GM15510 (cell line): ENCODE results near the gene IL15RA.

ENCODE experiments used
- POLR2A ChIP-seq: IDR thresholded peaks from 3 replicates; pipeline ENCODE4 v1.6.1; 2011; ENCODE audit warnings: borderline replicate concordance; ENCODE audit not compliant: insufficient read length; ENCODE audit errors: extremely low read depth

IL15RA gene

DNA sequence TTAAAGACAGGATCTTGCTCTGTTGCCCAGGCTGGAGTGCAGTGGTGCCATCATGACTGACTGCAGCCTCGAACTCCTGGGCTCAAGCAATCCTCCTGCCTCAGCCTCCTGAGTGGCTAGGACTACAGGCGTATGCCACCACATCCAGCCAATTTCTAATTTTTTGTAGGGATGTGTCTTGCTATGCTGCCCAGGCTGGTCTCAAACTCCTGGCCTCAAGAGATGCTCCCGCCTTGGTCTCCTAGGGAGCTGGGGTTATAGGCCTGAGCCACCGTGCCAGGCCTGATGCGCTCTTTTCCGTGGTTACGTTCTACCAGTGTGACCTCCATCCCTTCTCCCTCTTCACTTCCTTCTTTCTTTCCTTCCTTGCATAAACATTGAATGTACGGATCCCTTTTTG lies 34.2 kb upstream of the IL15RA start:
- no peak for TF ChIP-seq POLR2A

DNA sequence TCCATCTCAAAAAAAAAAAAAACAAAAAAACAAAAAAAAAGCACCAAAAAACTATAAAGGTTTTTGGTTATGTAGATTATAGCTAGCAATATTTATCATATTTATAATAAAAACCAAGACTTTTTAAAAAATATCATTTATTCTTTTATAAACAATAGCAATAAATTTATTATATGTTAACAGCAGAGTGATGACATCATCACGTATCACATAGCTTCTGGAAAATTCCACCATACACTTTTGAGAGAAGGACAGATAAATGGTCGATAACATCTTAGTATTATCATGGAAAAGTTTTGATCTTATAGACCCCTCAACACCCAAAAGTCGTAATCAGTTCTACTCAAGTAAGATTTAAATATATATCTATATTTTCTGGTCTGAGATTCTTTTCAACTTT lies 33.2 kb upstream of the IL15RA start:
- TF ChIP-seq POLR2A, result no peak

DNA sequence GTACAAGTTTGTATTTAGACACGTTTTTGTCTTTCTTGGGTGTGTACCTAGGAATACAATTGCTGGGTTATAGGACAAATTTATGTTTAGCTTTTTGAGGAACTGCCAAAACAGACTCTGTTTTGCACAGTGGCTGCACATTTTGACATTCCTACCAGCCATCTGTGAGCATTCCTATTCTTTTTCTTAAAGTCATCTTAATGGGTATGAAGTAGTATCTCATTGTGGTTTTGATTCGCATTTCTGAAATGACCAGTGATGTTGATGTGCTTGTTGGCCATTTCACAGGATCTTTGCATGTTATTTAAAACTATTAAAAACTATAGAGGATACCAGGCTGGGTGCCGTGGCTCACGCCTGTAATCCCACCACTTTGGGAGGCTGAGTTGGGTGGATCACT lies 32.6 kb upstream of the IL15RA start:
- no peak for TF ChIP-seq POLR2A

DNA sequence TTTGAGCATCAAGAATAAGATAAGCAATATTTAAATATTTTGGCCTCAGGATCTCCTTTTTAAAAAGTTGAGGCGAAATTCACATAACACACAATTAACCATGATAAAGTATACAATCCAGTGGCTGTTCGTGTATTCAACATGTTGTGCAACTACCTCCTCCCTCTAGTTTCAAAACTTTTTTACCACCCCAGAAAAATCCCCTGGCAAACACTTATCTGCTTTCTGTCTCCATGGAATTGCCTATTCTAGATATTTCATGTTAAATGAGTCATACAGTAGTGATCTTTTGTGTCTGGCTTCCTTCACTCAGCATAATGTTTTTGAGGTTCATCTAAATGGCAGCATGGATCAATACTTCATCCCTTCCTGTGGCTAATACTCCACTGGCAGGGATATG lies 31.8 kb upstream of the IL15RA start:
- TF ChIP-seq POLR2A, result no peak

DNA sequence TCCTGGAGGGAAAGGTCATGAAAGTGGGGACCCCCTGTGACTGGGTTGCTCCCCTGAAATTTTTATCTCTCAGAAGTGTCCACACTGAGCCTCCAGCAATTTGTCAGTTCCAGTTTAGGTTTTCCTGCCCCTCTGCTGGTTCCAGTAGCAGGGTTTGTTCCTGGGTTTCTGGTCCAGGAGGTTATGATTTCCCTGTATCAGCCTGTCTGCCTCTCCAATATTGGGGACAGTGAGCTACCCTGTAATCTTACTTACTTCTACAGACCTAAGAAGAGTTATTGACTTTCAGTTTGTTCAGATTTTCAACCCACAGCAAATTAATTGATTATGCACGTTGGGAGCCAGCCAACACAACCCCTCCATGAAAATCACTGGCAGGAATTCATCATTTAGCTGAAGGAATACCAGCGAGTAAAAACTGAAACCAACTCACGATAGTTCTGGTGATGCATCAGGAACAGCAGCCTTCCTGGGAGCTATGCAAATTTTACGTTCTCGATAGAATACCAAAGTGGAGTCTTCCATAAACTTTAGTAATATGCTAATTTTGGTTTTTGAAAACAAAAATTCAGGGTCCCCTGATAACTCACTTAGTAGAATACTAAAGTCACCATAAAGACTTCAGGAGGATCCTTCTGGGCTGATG lies 31.3 kb upstream of the IL15RA start:
- TF ChIP-seq POLR2A, result no peak

DNA sequence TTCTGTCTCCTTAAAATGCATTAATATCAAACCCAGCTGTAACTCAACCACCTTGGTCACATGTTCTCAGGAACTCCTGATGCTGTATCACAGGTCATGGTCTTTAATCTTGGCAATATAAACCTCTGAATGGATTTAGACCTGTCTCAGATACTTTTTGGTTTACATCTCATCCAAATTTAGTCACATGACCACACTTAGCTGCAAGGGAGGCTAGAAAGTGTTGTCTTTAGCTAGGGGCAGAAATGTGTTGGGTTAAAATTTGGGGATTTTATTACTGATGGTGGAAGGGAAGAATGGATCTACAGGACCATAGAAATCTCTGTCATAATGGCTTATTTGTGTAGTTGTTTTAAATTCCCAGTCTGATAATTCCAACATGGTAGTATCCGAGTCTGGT lies 29.6 kb upstream of the IL15RA start:
- no peak for TF ChIP-seq POLR2A

DNA sequence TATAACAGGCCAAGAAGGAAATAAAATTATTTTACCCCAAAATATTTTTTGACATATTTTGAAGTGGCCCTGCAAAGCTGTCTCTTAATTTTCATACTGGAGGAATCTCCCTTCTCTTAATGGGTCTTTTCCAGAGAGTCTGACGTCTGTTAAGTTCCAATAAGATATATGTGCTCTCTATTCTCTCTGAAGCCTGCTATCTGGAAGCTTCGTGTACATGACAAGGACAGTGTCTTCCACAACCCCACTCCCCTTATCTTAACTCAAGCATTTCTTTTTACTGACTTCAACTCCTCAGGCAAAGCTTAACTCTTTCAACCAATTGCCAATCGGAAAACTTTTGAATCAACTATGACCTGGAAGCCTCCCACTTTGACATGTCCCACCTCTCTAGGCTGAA lies 29.2 kb upstream of the IL15RA start:
- TF ChIP-seq POLR2A, result no peak

DNA sequence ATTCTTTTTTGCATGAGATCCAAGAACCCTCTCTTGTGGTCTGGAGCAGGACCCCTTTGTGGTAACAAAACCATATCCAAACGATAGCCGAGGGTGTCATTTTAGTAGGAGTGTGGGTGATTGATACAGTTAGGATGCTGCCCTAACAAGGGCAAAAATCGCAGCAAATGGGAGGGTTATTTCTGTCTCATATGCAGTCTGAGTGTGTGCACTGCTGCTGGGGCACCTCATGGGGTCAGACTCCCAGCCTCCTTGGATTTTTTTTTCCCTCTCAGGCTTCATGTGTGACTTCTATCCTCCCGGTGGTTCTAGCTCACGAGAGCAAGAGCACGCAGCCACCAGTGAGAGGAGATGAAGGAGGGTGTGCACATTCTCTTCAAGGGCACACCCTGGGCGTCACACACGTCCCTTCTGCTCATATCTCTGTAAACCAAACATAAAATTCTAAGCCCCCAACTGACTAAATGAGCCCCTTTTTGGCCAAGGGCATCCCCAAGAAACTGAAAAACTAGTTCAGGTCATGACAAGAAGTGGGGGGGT lies 28.6 kb upstream of the IL15RA start:
- TF ChIP-seq POLR2A, result no peak

DNA sequence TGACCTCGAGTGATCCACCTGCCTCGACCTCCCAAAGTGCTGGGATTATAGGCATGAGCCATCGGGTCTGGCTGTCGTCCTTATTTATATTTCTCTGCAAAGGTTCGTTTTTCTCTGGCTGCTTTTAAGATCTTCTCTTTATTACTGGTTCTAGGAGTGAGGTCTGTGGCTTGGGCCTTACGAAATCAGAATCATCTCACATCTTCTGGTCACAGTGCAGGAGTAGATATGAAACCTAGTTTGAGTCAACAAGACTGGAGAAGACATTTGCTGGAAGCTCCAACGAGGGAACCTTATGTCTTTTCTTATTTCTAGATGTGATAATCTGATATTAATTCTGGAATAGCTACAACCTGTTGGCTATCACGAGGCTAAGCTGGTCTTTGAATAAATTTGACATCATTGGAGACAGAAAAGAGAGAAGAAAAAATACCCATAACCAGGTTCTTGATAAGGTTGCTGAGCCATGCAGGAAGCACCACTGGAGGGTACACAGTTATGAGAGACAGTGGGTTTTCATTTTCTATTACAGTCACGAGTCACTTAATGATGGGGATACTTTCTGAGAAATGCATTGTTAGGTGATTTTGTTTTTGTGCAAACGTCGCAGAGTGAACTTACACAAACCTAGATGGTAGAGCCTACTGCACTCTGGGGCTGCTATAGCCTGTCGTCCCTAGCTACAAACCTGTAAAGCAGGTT lies 25.6 kb upstream of the IL15RA start:
- no peak for TF ChIP-seq POLR2A

DNA sequence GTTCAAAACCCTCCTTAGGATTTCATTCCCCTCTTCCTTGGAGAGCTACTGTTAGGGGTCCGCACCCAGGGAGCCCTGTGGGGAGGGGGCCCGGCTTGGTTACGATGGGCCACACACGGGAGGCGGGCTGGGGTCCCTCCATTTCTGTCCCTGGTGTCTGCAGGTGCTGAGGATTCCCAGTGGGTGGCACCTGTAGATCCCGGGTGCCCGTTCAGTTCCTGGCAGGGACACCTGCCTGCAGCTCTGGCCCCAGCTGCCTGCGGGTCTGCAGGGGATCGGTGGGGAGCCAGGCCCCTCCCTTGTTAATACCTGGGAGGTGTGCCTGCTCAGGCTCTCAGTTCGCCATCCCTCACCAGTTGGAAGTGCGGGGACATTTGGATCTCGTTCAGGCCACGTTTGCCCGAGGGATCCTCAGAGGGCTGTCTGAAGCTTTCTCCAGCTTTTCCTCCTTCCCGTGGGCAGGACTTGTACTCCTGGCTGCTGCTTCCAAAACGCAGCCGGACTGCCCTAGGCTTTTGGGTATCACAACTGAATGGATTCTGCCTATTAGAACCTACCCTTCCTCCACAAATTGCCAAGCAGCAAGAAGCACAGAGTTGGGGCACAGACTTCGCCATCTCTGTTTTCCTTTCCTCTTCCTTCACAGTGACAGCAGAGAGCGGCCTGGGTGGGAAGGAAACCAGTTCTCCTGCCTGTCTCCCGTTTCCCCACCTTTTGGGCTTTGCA lies 22.3 kb upstream of the IL15RA start:
- no peak for TF ChIP-seq POLR2A

DNA sequence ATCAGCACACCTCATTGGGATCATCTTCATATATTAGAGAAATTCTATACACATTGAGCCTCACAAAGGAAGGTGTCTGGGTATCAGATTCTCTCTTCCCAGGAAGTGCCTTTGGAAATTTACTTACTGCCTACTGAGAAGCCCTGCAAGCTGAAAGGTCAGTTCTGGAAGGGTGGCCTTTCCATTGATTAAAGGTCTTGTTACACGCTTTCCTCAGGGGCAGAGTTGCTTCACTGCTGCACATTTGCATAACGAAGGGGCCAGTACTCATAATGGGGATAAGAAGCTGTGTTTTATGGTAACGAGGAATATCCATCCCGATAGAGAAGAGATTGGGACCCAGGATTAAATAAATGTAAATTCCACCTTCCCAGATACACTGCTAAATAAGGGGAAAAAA lies 19.4 kb upstream of the IL15RA start:
- no peak for TF ChIP-seq POLR2A

DNA sequence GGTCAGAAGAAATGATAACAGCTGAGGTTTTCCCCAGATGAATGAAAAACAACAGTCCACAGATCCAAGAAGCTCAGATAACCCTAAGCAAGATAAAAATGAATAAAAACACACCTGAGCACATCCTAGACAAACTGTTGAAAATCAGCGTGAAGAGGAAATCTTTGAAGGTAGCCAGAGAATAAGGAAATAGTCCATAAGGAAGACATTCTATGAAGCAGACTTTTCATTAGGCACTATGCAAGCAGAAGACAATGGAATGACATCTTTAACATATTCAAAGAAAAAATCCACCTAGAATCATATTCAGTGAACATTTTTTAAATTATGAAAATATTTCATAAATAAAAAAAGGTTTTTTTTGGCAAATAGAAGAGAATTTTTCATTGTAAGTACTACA lies 15.1 kb upstream of the IL15RA start:
- TF ChIP-seq POLR2A, result no peak

DNA sequence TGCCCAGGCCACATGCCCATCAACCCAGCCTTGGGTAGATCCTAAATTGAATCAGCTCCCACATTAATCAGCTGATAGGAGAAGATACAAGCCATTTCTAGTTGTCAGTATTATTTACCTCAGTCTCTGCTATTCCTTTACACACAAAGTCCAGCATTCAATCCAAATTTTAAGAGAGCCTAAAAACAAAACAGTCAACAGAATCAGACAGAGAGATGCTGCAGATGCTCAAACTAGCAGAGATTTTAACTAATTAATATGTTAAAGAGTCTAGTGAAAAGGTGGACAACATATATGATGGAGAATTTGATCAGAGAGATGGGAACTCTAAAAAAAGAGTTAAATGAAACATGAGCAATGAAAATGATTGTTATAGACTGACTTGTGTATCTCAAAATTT lies 14.4 kb upstream of the IL15RA start:
- TF ChIP-seq POLR2A, result no peak

DNA sequence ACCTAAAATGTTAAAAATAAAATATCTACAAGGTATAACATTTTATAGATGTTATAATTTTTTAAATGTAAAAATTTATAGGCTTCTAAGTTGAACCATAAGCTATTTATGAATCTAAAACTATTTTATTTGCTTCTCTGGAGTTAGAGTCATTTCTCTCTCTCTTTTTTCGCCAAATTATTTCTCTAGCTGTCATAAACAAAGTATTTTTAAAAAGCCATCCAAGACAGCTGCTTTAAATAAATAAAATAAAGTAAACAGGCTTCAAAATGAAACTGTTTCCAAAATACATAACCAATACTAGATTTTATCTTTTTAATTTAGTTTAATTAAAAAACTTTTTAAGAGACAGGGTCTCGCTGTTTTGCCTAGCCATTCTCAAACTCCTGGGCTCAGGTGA lies 12.4 kb upstream of the IL15RA start:
- no peak for TF ChIP-seq POLR2A

DNA sequence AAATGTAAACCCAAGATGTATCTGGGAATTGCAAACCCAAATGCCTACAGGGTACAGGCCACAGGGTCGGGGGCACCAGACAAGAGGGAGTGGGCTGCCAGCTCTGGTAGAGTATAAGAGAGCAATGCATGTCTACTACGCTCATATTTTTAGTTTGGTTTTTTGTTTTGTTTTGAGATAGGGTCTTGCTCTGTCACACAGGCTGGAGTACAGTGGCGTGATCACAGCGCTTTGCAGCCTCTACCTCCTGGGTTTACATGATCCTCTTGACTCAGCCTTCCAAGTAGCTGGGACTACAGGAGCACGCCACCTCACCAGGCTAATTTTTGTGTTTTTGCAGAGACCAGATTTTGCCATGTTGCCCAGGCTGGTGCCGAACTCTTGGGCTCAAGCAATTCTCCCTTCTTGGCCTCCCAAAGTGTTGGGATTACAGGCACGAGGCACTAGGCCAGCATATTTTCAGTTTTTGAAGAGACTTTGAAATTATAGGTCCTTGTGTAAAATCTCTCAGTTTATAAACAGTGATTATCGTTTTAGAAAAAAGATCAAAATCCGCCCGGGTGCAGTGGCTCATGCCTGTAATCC lies 11.1 kb upstream of the IL15RA start:
- no peak for TF ChIP-seq POLR2A

DNA sequence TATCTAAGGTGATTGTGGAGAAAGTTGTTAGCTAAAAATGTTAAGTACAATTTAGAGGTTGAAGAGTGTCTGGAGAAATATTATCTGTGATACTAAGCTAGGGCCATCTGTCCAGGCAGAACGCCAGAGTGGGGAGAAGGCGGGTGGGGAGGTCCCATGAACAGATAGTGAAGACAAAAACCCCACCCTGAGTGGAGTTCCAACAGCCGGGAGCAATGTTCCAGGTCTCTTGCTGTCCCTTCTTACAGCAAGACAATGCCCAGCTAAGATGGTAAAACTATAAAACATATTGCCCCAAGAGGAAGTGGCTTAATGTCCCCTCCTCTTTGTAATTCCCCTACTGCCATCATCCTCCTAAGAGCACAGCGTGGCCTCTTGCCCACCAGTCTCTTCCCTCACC lies 10.4 kb upstream of the IL15RA start:
- TF ChIP-seq POLR2A, result no peak

DNA sequence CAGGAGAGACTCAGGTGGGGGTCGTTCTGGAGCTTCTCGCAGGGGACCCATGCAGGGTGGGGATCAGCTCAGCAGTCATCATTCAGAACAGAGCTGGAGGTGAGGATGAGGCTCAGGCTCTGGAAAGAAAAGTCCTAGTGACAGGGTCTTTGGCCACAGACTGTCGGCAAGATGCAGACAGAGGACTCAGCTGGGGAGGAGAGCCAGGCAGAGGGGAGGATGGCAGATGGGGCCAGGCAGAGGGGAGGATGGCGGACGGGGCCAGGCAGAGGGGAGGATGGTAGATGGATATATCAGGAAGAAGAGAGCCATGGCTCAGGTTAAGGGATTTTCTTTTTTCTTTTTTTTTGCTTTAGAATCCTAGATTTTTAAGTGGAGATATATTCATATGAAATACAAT lies 7.7 kb upstream of the IL15RA start:
- no peak for TF ChIP-seq POLR2A
